ENCODE measurements around the gene SERGEF.
"Not testable (repeated sequence)": the region's sequence is repeated elsewhere in the genome, so short reads cannot be mapped to it uniquely, and the experiment has no call there.

Gene SERGEF

GRCh38 chr11:17898782-17899181, 114.1 kb downstream of the SERGEF start:
- no peak for DNase-seq

- no peak for DNase-seq
Measured at GRCh38 chr11:17898071-17898470, 114.8 kb downstream of the SERGEF start.

GRCh38 chr11:17897495-17897894, 115.4 kb downstream of the SERGEF start:
- DNase-seq, result no peak

- not testable (repeated sequence) for DNase-seq
Measured at GRCh38 chr11:17896496-17897151, 116.2 kb downstream of the SERGEF start.

GRCh38 chr11:17894929-17895658, 117.8 kb downstream of the SERGEF start:
- no peak for DNase-seq

GRCh38 chr11:17892409-17892808, 120.4 kb downstream of the SERGEF start:
- DNase-seq, result no peak

- DNase-seq, result no peak
Measured at GRCh38 chr11:17890325-17890724, 122.5 kb downstream of the SERGEF start.

GRCh38 chr11:17887779-17888178, 125.1 kb downstream of the SERGEF start:
- no peak for DNase-seq

GRCh38 chr11:17883946-17884345, 128.9 kb downstream of the SERGEF start:
- DNase-seq, result no peak

- no peak for DNase-seq
Measured at GRCh38 chr11:17883057-17883456, 129.8 kb downstream of the SERGEF start.

GRCh38 chr11:17878743-17879142, 134.1 kb downstream of the SERGEF start:
- DNase-seq, result no peak

- no peak for DNase-seq
Measured at GRCh38 chr11:17877886-17878285, 135.0 kb downstream of the SERGEF start.

- DNase-seq, result no peak
Measured at GRCh38 chr11:17876827-17877226, 136.0 kb downstream of the SERGEF start.

- no peak for DNase-seq
Measured at GRCh38 chr11:17875891-17876290, 137.0 kb downstream of the SERGEF start.

GRCh38 chr11:17873586-17873985, 139.3 kb downstream of the SERGEF start:
- DNase-seq, result no peak

GRCh38 chr11:17868398-17868797, 144.4 kb downstream of the SERGEF start:
- DNase-seq, result not testable (repeated sequence)

- no peak for DNase-seq
Measured at GRCh38 chr11:17867341-17867740, 145.5 kb downstream of the SERGEF start.

- no peak for DNase-seq
Measured at GRCh38 chr11:17865765-17866428, 146.9 kb downstream of the SERGEF start.

- DNase-seq, result no peak
Measured at GRCh38 chr11:17864478-17864941, 148.3 kb downstream of the SERGEF start.

- DNase-seq, result no peak
Measured at GRCh38 chr11:17861036-17861755, 151.7 kb downstream of the SERGEF start.

GRCh38 chr11:17859552-17859951, 153.3 kb downstream of the SERGEF start:
- no peak for DNase-seq

- DNase-seq, result no peak
Measured at GRCh38 chr11:17855531-17856290, 157.1 kb downstream of the SERGEF start.

Measured in activated CD4-positive, alpha-beta T cell treated with anti-CD3 and anti-CD28 coated beads for 1 hour (primary cell).